NB4 (cell line): ENCODE results near the gene TCERG1.

Experiments
- DNase-seq: peaks from one replicate; pipeline ENCODE4 v3.0.0; 2010; ENCODE audit warnings: low read depth
- H3K4me3 ChIP-seq: one replicate; pipeline ENCODE4 v1.5.1; 2011; ENCODE audit warnings: mild to moderate bottlenecking, low read depth, low read length, moderate library complexity
- MAX ChIP-seq: IDR thresholded peaks from 2 replicates; pipeline ENCODE4 v1.6.1; 2011; ENCODE audit warnings: low read depth, low read length
- MYC ChIP-seq: IDR thresholded peaks from 2 replicates; pipeline ENCODE4 v1.6.1; 2011; ENCODE audit warnings: low read depth, low read length
- POLR2A ChIP-seq: IDR thresholded peaks from 2 replicates; pipeline ENCODE4 v1.6.1; 2011; ENCODE audit warnings: mild to moderate bottlenecking; ENCODE audit not compliant: insufficient read length; ENCODE audit errors: extremely low read depth
- TF ChIP-seq, protein P1 (sequence below): IDR thresholded peaks from one replicate; pipeline ENCODE4 v1.5.1; 2012; ENCODE audit warnings: low read depth, low read length

The TCERG1 gene

GRCh38 chr5:146540414-146540813 lies 93.3 kb downstream of the TCERG1 start:
- H3K4me3 ChIP-seq = no peak overlapping the region
- no peak for TF ChIP-seq MYC
- TF ChIP-seq MAX = no peak
- TF ChIP-seq, protein P1, sequence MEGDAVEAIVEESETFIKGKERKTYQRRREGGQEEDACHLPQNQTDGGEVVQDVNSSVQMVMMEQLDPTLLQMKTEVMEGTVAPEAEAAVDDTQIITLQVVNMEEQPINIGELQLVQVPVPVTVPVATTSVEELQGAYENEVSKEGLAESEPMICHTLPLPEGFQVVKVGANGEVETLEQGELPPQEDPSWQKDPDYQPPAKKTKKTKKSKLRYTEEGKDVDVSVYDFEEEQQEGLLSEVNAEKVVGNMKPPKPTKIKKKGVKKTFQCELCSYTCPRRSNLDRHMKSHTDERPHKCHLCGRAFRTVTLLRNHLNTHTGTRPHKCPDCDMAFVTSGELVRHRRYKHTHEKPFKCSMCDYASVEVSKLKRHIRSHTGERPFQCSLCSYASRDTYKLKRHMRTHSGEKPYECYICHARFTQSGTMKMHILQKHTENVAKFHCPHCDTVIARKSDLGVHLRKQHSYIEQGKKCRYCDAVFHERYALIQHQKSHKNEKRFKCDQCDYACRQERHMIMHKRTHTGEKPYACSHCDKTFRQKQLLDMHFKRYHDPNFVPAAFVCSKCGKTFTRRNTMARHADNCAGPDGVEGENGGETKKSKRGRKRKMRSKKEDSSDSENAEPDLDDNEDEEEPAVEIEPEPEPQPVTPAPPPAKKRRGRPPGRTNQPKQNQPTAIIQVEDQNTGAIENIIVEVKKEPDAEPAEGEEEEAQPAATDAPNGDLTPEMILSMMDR = no peak
- TF ChIP-seq POLR2A = no peak
- no peak for DNase-seq

DNA sequence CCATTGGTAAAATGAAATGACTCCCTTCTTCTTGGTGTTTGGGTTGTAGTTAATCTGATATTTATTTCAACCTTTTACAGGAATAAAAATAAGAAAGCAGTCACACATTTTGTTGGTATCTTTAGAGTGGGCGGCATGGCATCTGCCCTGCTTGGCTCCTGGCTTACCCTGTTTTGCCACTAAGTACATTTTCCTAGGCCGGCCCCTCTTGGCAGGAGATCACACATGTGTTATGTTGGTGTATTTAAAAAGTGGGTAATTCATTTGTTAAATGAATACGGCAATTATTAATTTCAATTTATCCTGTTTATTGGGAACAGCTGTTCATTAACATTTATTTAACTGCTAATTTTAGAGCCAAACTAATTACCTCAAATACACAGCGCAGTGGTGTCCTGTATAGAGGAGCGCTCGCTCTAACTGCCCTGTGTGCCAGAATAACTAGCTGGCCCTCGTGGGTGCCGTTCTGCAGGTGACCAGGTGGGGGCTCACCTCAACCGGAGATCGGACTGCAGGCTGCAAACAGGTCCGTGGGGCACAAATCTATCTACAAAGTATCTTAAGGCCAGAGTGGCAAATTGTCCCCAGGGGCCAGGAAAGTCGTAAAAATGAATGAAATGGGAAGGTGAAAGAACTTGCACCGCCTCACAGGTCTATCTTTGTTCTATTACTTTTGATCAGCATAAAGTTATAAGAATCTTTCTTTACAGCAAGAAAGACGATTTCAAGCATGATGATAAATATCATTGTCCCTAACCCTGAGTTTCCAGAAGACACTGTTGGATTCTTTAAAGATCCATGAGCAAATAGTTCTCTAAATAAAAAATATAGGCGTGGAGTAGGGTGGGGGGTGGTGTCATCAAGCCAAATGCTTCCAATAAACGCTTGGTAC lies 95.1 kb downstream of the TCERG1 start:
- peak; percentile 62 for DNase-seq
- TF ChIP-seq, protein P1 = peak; percentile 84
- no peak for TF ChIP-seq MAX
- TF ChIP-seq POLR2A = no peak
- TF ChIP-seq MYC = no peak
- H3K4me3 ChIP-seq = no peak overlapping the region

GRCh38 chr5:146544232-146544631 lies 97.1 kb downstream of the TCERG1 start:
- no peak overlapping the region for H3K4me3 ChIP-seq
- no peak for DNase-seq
- no peak for TF ChIP-seq POLR2A
- TF ChIP-seq, protein P1 = no peak
- TF ChIP-seq MYC = no peak
- no peak for TF ChIP-seq MAX

DNA sequence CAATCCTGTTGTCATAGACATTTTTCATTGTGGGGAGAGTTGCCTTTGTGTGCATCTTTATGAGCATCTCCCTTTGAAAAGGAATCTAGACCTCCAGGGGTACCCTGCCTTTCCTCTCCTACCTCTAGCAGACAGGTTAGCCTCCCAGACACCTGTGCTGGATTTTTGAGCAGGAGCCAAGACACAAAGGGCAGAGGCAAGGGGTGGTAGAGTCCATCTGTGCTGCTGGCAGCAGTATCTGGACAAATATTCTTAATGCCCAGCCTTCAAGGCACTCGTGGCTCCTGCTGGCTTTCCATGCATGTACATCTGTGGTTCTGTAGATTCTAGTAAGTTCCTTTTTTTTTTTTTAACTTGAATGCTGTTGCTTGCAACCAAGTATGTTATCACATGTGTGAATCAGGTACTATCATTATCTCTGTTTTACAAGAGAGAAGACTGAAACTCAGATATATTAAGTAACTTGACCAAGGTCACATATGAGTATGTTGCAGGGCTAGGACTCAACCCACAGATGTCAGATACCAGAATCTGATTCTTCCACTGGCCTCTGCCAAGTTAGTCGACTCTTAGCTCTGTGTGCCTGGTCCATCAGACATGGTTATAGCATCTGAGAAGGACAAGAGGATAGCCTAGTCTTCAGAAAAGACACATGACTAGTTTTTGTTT lies 101.8 kb downstream of the TCERG1 start:
- TF ChIP-seq, protein P1 = no peak
- no peak for TF ChIP-seq POLR2A
- no peak for TF ChIP-seq MYC
- no peak for TF ChIP-seq MAX
- DNase-seq = no peak
- no peak overlapping the region for H3K4me3 ChIP-seq

- no peak overlapping the region for H3K4me3 ChIP-seq
- no peak for TF ChIP-seq MYC
- TF ChIP-seq, protein P1 = no peak
- TF ChIP-seq POLR2A = no peak
- no peak for TF ChIP-seq MAX
- no peak for DNase-seq
Measured at GRCh38 chr5:146549615-146550014, 102.5 kb downstream of the TCERG1 start.
